Naive B cell (primary cell): Measurements from ENCODE around the gene MAPK11. TPM values are rescaled to one million over a fixed set of nuclear protein-coding genes. Genes with fewer than 3 reads are reported as not detected.
A peak's percentile ranks its signal among the peaks of the same experiment; 100 is the strongest.

Experiments
- ATAC-seq, 2 donors: fragments of 150-1000 bp; cut with Tn5 transposase; 2 replicates each; pipeline ENCODE4 v1.10.0; 2021; ENCODE audit warnings: low read depth in 2 of 2, mild to moderate bottlenecking in 2 of 2, moderate library complexity in 2 of 2
- DNase-seq: peaks from one replicate; pipeline ENCODE4 v3.0.0; 2022
- H3K27ac Mint-ChIP-seq, 6 donors: one replicate each; pipeline ENCODE4 v1.8.0; 2020 to 2022; ENCODE audit warnings: mild to moderate bottlenecking in 6 of 6, mixed read lengths in 6 of 6, moderate library complexity in 5 of 6, inconsistent platforms in 2 of 6
- H3K27me3 Mint-ChIP-seq, 3 donors: one replicate each; pipeline ENCODE4 v1.8.0; 2021 to 2022; ENCODE audit warnings: mixed read lengths in 3 of 3, mild to moderate bottlenecking in 1 of 3
- H3K36me3 Mint-ChIP-seq, 2 donors: one replicate each; pipeline ENCODE4 v1.8.0; 2020 to 2022; ENCODE audit warnings: mixed read lengths in 2 of 2, inconsistent platforms in 1 of 2, mild to moderate bottlenecking in 1 of 2
- H3K4me1 Mint-ChIP-seq, 3 donors: one replicate each; pipeline ENCODE4 v1.8.0; 2020 to 2022; ENCODE audit warnings: mixed read lengths in 3 of 3, inconsistent platforms in 1 of 3, mild to moderate bottlenecking in 1 of 3, moderate library complexity in 1 of 3
- H3K4me3 Mint-ChIP-seq, 8 donors: one replicate each; pipeline ENCODE4 v1.8.0; 2020 to 2022; ENCODE audit warnings: mild to moderate bottlenecking in 8 of 8, mixed read lengths in 8 of 8, moderate library complexity in 8 of 8, inconsistent platforms in 2 of 8
- H3K9me3 Mint-ChIP-seq, 7 donors: one replicate each; pipeline ENCODE4 v1.8.0; 2020 to 2022; ENCODE audit warnings: mixed read lengths in 7 of 7, mild to moderate bottlenecking in 5 of 7, inconsistent platforms in 2 of 7, moderate library complexity in 1 of 7
- polyA plus RNA-seq, 6 donors: library from polyadenylated mRNA; unstranded; fragments of 300-500 nt; fragmentation: Illumina TruSeq; gene quantifications; one replicate each; pipeline ENCODE4 v1.2.3, GENCODE V29; 2021; ENCODE audit warnings: low read depth in 6 of 6

MAPK11 gene
- polyA plus RNA-seq: under 1 TPM in 3 of 6 donors, not detected in 3; 0.17 to 0.21 (median 0.19) TPM

DNA sequence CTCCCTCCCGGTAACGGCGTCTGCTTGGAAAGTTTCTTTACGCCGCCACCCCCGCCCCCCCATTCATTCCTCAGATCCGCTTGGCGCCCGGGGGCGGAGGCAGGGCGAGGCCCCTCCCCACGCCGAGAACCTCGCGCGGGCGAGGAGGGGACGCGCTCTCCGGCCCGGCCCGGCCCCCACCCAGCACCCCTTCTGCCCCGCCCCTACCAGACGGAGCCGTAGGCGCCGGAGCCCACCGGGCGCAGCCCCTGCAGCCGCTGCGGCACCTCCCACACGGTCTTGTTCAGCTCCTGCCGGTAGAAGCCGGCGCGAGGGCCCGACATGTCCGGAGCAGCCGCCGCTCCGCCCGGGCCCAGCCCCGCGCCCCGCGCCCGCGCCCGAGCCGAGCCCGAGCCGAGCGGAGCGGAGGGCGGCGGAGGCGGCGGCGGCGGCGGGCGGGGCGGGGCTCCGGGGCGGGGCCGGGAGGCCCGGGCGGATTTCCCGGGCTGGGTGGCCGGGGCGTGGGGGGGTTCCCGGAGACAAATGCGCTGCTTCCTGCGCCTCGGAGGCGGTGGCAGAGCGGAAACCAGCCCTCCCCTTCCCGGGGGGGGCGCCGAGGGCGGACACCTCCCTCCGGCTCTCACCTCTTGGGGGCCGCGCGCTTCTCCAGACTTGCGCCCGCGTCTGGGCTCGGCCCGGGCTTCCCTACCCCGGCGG, at the start of gene MAPK11:
Gene MAPK11, minus strand, starts transcription at position 411 of the 696 bp plus-strand sequence. Its CDS starts 88 bp downstream, at position 323.
- Mint-ChIP-seq H3K27me3 (peaks cover 0 to 21% (median 6%) of the 10 kb centered on the region in 3 donors), H3K4me3 (peak within 1 kb of the TSS; percentile 75 to 86 (median 78)), H3K4me1 (peaks cover 8 to 32% (median 28%) of the 10 kb centered on the region in 3 donors), H3K36me3 (no peaks in the 10 kb centered on the region), H3K27ac (no peak within 1 kb of the TSS), H3K9me3 (no peaks in the 10 kb centered on the region)
- ATAC-seq (peak; percentile 57 to 64), DNase-seq (peak; percentile 57)

- no peak overlapping the region for H3K4me3 Mint-ChIP-seq
- no peak overlapping the region for H3K27ac Mint-ChIP-seq
These were observed 49.3 kb upstream of the MAPK11 start for GRCh38 chr22:50319503-50319951.

DNA sequence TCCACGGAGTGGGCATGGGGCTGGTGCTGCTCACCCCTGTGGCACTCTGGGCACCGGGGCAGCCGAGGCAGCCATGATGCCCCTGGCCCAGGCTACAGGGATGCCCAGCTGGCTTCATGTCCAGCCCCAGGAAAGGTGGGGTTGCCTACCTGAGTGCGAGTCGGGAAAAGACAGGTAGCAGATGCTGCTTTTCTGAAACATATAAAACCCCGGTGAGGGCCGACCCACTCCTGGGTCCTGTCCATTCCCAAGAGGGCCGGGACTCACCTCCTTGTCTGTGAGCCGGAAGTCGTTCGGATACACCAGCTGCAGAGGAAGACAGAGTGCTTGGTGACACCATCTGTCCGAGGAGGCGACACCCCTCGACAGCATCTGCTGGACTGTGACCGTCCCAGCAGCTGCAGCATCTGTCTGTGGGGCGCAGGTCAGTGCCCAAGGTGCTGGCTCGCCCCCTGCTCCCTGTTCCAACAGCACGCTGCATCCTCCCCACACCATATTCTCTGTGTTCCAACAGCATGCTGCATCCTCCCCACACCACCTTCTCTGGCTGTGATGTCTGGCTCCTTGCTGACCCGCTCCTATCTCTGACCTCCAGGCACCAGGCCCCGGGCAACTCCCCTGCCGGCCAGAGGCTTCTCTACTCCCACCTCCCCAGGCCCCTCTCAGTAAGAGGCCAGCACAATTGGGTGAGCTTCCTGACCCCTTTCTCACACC, 48.7 kb upstream of the MAPK11 start:
- Mint-ChIP-seq H3K36me3 (no peaks in the 10 kb centered on the region), H3K9me3 (no peaks in the 10 kb centered on the region), H3K27ac (peak overlapping the region in 1 of 6 donors; percentile 81), H3K4me1 (peaks cover 18 to 24% (median 21%) of the 10 kb centered on the region in 3 donors), H3K4me3 (no peak overlapping the region), H3K27me3 (no peaks in the 10 kb centered on the region)
- ATAC-seq: no peak
- no peak for DNase-seq

More at GRCh38 chr22:50319503-50319951, 49.3 kb upstream of the MAPK11 start:
- ATAC-seq: no peak
- Mint-ChIP-seq H3K36me3 (no peaks in the 10 kb centered on the region), H3K4me1 (peaks cover 11 to 18% (median 17%) of the 10 kb centered on the region in 3 donors), H3K9me3 (no peaks in the 10 kb centered on the region), H3K27me3 (no peaks in the 10 kb centered on the region)
- no peak for DNase-seq

DNA sequence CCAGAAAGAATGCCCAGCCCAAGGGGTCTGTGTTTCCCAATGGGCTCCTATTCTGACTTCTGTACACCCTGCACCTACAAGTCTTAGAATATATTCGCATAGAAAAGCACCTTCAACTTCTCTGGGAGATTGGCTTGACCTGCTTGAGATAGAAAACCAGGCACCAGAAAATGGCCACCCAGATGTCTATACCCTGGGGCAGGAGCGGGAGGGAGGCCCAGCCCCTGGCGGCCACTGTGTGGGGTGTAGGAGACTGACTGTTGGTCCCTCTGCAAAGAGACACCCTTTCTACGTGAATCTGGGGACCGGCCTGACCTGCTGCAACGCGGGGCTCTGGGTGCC, 48.1 kb upstream of the MAPK11 start:
- DNase-seq: no peak
- Mint-ChIP-seq H3K27me3 (no peaks in the 10 kb centered on the region), H3K27ac (no peak overlapping the region), H3K4me1 (peaks cover 20 to 28% (median 21%) of the 10 kb centered on the region in 3 donors), H3K4me3 (peak overlapping the region in 1 of 8 donors; percentile 22), H3K9me3 (no peaks in the 10 kb centered on the region), H3K36me3 (no peaks in the 10 kb centered on the region)
- no peak for ATAC-seq

DNA sequence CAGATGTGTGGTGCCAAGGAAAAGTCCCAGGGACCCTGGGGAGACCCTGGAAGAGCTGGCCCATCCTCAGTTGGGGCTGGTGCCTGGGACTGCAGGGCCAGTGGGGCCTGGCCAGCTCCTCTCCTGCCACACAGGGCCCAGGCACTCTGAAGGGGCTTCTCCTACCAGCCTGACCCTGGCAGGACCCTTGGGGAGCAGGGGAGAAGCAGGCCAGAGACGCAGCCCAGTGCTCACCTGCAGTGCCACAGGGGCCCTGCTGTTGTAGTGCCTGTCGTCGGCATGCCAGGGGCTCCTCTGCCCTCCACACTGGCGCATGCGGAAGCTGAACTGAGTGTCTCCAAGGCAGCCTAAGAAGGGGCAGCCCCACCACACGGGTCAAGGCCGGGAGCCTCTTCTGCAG, 47.5 kb upstream of the MAPK11 start:
- Mint-ChIP-seq H3K4me1 (peaks cover 20 to 28% (median 21%) of the 10 kb centered on the region in 3 donors), H3K27me3 (no peaks in the 10 kb centered on the region), H3K27ac (no peak overlapping the region), H3K36me3 (no peaks in the 10 kb centered on the region), H3K9me3 (no peaks in the 10 kb centered on the region), H3K4me3 (no peak overlapping the region)
- no peak for DNase-seq
- ATAC-seq: no peak

GRCh38 chr22:50317178-50317577, 47.0 kb upstream of the MAPK11 start:
- DNase-seq: no peak
- ATAC-seq: no peak
- Mint-ChIP-seq H3K27me3 (no peaks in the 10 kb centered on the region), H3K36me3 (no peaks in the 10 kb centered on the region), H3K4me1 (peaks cover 20 to 28% (median 21%) of the 10 kb centered on the region in 3 donors), H3K4me3 (peak overlapping the region in 1 of 8 donors; percentile 41), H3K9me3 (no peaks in the 10 kb centered on the region), H3K27ac (no peak overlapping the region)

DNA sequence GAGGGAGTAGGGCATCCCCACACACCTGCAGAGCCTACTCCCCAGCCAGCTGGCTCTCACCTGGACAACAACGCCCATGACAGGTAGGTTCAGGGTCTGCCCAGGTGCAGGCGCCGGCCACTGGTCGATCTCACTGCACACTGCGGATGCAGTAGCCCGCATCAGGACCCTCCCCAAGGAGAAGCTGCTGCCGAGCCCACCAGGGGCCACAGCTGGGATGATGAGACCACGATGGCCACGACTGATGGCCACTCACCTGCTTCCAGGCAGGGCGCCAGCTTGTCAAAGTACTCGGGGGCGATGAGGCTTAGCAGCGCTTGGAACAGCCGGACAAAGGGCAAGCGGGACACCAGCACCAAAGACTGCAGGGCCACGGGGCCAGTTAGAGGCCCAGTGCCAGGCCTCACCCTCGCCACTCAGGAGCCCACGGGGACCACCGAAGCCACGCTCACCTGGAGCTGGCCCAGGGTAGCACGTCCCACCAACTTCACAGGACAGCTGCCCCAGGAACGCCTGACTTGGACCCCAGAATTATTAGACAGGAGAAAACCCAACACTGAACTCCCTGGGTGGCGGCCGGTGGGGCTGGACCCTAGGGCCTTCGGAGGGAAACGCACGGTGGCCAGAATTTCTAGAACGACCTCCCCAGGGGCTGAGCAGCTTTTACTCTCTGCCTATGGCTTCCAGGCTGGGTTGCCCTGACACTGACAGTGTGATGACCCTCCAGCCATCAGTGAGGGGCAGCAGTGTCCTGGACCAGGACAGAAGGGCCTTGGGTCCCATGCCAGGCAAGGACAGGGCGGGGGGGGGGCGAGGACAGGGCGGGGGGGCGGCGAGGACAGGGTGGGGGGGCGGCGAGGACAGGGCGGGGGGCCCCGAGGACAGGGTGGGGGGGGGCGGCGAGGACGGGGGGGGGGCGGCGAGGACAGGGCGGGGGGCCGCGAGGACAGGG, 46.2 kb upstream of the MAPK11 start:
- Mint-ChIP-seq H3K27ac (peak overlapping the region in 2 of 6 donors; percentile 15 to 88), H3K9me3 (no peaks in the 10 kb centered on the region), H3K36me3 (no peaks in the 10 kb centered on the region), H3K4me1 (peaks cover 20 to 28% (median 21%) of the 10 kb centered on the region in 3 donors), H3K4me3 (no peak overlapping the region), H3K27me3 (no peaks in the 10 kb centered on the region)
- ATAC-seq (no peak), DNase-seq (no peak)

DNA sequence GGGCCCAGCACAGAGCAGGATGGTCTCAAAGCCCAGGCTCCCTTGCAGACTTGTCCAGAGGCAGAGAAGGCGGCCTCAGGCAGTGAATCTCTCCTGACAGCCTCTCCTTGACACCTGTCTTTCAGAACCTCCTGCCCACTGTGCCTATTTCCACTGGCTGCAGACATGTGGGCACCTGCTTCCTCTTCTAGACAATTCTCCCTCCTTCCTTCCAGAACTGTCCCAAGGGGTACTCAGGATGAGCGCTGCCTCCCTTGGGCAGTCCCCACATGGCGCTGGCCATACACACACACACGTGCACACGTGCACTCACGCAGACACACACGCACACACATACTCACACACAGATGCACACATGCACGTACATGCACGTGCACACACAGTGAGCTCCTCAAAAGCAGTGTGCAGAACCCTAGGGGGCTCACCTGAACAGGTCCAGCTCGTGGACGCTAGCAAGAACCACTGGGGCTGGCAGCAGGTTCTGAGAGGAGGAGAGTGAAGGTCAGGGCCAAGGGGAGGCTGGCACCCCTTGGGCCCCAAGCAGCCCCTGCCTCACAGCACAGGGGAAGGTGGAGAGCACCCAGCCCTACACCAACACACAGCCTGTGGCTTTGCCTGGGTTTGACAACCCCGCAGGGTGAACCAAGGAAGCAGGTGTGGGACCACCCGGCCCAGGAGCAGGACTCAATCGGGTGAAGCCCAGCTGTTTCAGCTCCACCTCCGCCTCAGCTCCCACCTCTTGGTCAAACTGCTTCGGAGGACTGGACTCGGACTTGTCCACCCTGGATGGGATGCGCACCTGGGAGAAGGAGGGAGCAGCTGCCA, 45.3 kb upstream of the MAPK11 start:
- no peaks in the 10 kb centered on the region for H3K9me3 Mint-ChIP-seq
- no peaks in the 10 kb centered on the region for H3K36me3 Mint-ChIP-seq
- no peak for DNase-seq
- peak overlapping the region in 5 of 6 donors; percentile 73 to 96 (median 95) for H3K27ac Mint-ChIP-seq
- H3K4me1 Mint-ChIP-seq: peaks cover 20 to 26% (median 21%) of the 10 kb centered on the region in 3 donors
- peak overlapping the region in 5 of 8 donors; percentile 7 to 84 (median 53) for H3K4me3 Mint-ChIP-seq
- no peaks in the 10 kb centered on the region for H3K27me3 Mint-ChIP-seq
- ATAC-seq: no peak

DNA sequence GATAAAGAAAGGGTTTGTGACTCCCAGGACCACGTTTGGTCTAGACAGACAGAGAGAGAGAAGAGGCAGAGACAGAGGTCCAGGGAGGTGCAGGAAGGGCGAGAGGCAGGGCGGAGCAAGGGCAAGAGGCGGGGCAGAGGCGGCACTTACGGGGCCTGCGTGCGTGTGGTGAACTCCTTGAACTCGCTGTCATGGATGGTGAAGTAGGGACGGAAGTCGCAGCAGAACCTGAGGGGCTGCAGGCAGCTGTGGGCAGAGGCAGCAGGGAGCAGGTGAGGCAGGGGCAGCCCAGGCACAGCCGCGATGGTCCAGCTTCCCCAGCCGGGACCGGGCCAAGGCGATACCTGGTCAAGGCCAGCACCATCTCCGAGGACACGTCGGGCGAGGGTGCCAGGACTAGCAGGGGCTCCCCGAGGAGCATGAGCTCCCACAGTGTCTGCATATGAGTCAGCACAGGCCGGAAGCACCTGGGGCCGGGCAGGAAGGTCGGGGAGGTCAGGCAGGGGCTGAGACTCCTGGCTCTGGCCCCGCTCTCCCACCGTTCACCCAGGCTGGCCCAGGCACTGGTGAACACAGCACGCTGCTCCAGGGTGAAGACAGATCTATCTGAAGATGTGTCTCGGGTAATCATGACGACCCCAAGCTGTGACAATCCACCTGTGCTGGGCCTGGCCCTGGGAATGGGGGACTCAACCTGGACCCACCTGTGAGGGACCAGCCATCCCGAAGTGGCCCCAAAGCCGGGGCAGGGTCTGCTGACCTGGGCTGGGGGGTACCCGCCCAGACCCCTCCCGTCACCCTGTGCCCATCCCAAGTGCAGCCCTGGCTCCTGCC, 44.5 kb upstream of the MAPK11 start:
- Mint-ChIP-seq H3K9me3 (no peaks in the 10 kb centered on the region), H3K36me3 (no peaks in the 10 kb centered on the region), H3K27ac (peak overlapping the region; percentile 78 to 95 (median 92)), H3K4me1 (peaks cover 20 to 22% (median 22%) of the 10 kb centered on the region in 3 donors), H3K4me3 (peak overlapping the region; percentile 70 to 92 (median 87)), H3K27me3 (no peaks in the 10 kb centered on the region)
- DNase-seq (peak; percentile 75), ATAC-seq (peak; percentile 86 to 90)

DNA sequence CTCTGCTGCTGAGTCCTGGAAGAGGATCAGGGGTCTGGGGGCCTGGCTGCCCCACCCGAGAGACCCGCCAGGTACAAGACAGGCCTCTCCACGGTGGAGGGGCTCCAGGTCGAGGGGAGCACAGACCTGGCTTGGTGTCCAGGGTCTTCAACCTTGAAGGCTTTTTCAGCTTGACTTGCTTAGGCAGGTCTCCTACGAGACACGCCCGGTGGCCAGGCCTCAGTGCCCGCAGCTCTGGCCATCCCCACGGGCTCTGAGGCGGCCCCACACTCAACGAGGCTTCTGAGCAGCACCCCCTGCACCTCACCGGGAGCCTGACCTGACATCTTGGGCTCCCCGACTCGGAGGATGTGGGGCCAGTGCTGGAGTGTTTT, 43.9 kb upstream of the MAPK11 start:
- ATAC-seq (no peak), DNase-seq (no peak)
- no peaks in the 10 kb centered on the region for H3K27me3 Mint-ChIP-seq
- no peaks in the 10 kb centered on the region for H3K36me3 Mint-ChIP-seq
- H3K27ac Mint-ChIP-seq: peak overlapping the region in 5 of 6 donors; percentile 69 to 93 (median 88)
- peaks cover 22 to 24% (median 22%) of the 10 kb centered on the region in 3 donors for H3K4me1 Mint-ChIP-seq
- no peaks in the 10 kb centered on the region for H3K9me3 Mint-ChIP-seq
- H3K4me3 Mint-ChIP-seq: peak overlapping the region; percentile 70 to 92 (median 87)

DNA sequence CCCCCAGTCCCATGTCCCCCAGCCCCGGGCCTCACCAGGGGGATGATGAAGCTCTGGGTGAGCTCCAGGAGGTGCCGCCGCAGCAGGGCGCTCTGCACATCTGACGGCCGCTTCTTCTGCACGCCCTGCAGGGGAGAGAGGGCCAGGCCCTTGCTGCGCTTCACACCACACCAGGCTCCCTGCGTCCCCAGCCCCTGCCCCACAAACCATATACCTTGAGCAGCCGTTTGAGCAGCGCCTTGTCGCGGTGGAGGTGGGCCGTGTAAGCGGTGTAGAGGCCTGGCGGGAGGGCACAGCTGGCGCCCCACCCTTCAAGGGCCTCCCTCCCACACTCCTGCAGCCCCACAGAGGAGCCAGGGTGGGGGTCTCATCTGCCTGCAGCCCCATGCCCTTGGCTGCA, 43.4 kb upstream of the MAPK11 start:
- Mint-ChIP-seq H3K9me3 (no peaks in the 10 kb centered on the region), H3K27ac (peak overlapping the region in 2 of 6 donors; percentile 24 to 78), H3K4me1 (peaks cover 23 to 27% (median 26%) of the 10 kb centered on the region in 3 donors), H3K4me3 (peak overlapping the region in 4 of 8 donors; percentile 69 to 92 (median 77)), H3K36me3 (no peaks in the 10 kb centered on the region), H3K27me3 (peaks cover 0 to 5% (median 4%) of the 10 kb centered on the region in 3 donors)
- ATAC-seq: no peak
- DNase-seq: no peak
